Ovary (tissue), 9 donors: Measurements from ENCODE around the gene HYDIN. TPM values are rescaled to one million over a fixed set of nuclear protein-coding genes. Genes with fewer than 3 reads are reported as not detected.
"Not testable (repeated sequence)": the region's sequence is repeated elsewhere in the genome, so short reads cannot be mapped to it uniquely, and the experiment has no call there.

ENCODE experiments used
- DNase-seq, 5 donors: peaks; one replicate each; pipeline ENCODE4 v3.0.0-alpha.2; 2019 to 2020
- H3K27ac ChIP-seq, 2 donors: fragments of 200-600 bp; one replicate each; pipeline versions ENCODE4 v1.5.1 to v1.8.0; 2019 to 2022
- H3K27me3 ChIP-seq: fragments of 200-600 bp; one replicate; pipeline ENCODE4 v1.8.0; 2022
- H3K36me3 ChIP-seq: fragments of 200-600 bp; sonication (generic); one replicate; pipeline ENCODE4 v1.5.1; 2019
- H3K4me1 ChIP-seq: one replicate; pipeline ENCODE4 v1.8.1; 2013; ENCODE audit warnings: mild to moderate bottlenecking, moderate library complexity; ENCODE audit not compliant: insufficient read depth
- H3K4me3 ChIP-seq: fragments of 200-600 bp; sonication (generic); one replicate; pipeline ENCODE4 v1.5.1; 2017
- H3K9me3 ChIP-seq, 2 donors: fragments of 200-600 bp in 1 of 2; sonication (generic) in 1 of 2; one replicate each; pipeline versions ENCODE4 v1.5.1 to v1.8.1; 2013 to 2019; ENCODE audit warnings: mild to moderate bottlenecking in 1 of 2, moderate library complexity in 1 of 2
- WGBS, 3 donors: extraction: QIAGEN DNeasy Blood & Tissue Kit in 1 of 3; methylation state at CpG; one replicate each; pipeline versions ENCODE4 v1.1.5 to v1.1.7; 2013 to 2017; 5-methylcytosine and 5-hydroxymethylcytosine counted together
- intact Hi-C, 4 donors: fragments of 100-400 bp; cut with DNase I; formaldehyde crosslinking; loops; one replicate each; pipeline versions ENCODE4 v1.11.0 to v1.15.1; 2022 to 2023
- polyA plus RNA-seq, 2 donors: library from polyadenylated mRNA; stranded (reverse); fragments of 200-250 nt in 1 of 2; fragments of 350-450 nt in 1 of 2; fragmentation: Illumina TruSeq in 1 of 2; extraction: RNeasy Lipid Tissue Mini Kit (QIAGEN cat#74804) in 1 of 2; gene quantifications; one replicate each; pipeline ENCODE4 v1.2.3, GENCODE V29; 2013 to 2014
- total RNA-seq, 7 donors: library from RNA; depleted of rRNA in 2 of 7; stranded (reverse); fragments of >200 nt in 2 of 7; fragmentation: NEBNext Ultra II Directional in 3 of 7; extraction: Animal tissue kit (Norgen Biotek cat#: 25700) in 3 of 7; gene quantifications; one replicate each; pipeline versions ENCODE4 v1.1.0 to v1.2.4, GENCODE V29; 2016 to 2023
- donor health status: DM: no; HTN: no; CAD: no; lungs with moderate emphysema.
- donor health status: DM: no; HTN: no; CAD: no.
- donor health status: Bipolar disorder and iron deficiency.
- donor health status: DM: yes; HTN: yes; CAD: no.
- donor health status: DM: no; HTN: no; CAD: no.
- donor health status: DM: yes; HTN: yes; CAD: no.

HYDIN gene
- total and polyA plus RNA-seq, 9 donors: 0.39 to 59.4 (median 4.4) TPM

DNA sequence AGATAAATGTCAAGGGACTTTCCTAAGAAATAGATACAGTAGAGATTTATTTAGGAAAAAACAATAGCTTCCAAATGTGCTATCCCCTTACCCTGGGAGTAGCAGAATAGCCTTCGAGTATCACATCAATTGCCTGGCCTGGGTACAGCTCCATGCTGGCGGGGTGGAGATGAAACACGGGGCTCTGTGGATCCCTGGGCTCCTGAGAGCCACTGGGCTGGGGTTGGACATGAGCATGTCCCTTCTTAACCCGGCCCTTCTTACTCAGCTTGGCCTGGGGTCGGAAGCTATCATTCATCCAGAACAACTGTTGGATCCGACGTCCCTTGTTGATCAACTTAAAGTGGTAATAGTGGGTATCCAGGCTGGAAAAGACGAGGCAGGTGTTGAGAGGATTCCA is 203.0 kb downstream of the HYDIN start:
- H3K4me3 ChIP-seq, H3K36me3 ChIP-seq, H3K27ac ChIP-seq, intact Hi-C loops, H3K27me3 ChIP-seq, H3K4me1 ChIP-seq, DNase-seq, H3K9me3 ChIP-seq: not testable (repeated sequence)
- 72% methylated on average over 2 of the region's 8 CpGs; no CpG with 5 or more reads in 2 of the 3 donors for WGBS, 3 donors

DNA sequence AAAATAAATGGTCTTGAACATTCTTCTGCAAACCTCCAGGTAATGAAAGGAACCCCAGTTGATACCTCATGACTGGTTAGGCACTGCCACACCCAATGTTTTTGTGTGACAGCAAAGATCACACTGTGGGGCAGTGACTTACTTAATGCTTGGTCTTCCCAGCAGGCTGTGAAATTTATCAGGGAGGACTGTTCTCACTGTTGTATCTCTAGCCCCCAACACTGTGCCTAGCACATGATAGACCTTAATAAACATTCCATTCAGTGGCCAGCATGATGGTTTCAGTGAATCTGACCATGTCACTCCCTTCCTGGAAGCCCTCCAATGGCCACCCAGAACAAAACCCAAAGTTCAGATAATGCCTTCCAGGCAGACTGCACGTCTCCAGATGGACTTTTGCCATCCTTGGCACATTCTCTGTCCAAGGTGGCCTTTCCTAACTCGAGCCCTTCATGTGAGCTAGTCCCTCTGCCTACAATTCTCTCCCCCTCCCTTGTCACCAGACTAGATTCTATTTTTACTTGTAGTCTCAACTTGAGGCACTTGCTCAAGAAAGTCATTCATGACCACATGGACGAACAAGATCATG is 206.6 kb downstream of the HYDIN start:
- H3K27me3 ChIP-seq, DNase-seq, H3K36me3 ChIP-seq, H3K4me1 ChIP-seq, H3K9me3 ChIP-seq, H3K27ac ChIP-seq, intact Hi-C loops, H3K4me3 ChIP-seq: not testable (repeated sequence)
- WGBS, 3 donors: 40 to 57% (median 50%) methylated on average over 3 of the region's 3 CpGs

DNA sequence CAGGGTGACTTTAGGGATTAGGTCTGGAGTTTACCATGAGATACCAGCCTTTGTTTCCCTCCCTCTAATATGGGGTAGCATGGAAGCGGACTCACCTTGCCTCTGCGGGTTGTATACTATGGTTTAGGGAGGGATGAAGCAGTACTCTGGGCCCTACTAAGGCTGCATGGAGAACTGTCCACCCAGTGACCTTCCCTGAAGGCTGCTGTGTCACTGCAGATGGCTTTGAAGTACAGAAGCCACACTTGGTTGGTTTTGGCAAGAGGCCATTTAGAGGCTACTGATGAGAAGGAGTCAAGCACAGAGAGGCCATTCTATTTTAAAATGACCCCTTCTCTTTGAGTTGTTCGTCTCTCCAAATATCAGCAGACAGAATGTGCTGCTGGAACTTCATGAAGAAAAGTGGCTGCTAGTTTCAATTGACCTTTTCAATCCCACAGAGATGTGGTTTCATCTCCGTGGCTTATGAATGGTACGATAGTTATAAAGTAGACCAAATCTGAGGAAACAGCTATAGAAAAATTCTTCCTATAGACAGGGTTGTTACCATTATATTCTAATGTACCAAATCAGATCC is 208.5 kb downstream of the HYDIN start:
- DNase-seq, H3K36me3 ChIP-seq, H3K4me3 ChIP-seq, H3K4me1 ChIP-seq, intact Hi-C loops, H3K9me3 ChIP-seq, H3K27ac ChIP-seq, H3K27me3 ChIP-seq: not testable (repeated sequence)
- WGBS, 3 donors: 62 to 71% (median 68%) methylated on average over 3 of the region's 5 CpGs

DNA sequence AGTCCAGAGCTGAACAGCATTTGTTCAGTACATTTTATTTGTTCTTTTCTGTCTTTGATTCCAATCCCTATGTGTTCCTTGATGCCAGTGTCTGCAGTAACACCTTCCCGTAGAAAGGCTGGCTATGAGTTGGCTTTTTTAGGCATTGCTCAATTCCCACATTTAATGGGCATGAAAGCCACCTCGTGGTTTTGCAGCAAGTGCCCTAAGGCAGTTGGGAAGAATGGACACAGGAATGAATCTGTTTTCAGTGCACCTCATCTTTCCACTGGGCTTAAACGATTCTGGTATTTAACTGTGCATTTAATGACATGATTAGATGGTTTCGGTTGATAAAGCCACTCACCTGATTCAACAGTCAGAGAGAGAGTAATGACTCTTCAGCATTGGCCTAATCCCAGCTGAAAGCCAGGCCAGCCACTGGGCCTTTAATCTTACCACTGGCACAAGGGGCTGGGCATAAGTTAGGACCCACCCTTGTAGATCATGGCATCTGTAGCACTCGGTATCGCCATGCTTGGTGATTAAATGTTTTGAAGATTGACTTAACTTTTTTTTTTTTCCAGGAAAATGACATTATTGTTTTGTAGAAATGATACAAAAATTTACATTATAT is 211.3 kb downstream of the HYDIN start:
- DNase-seq, H3K27me3 ChIP-seq, H3K4me3 ChIP-seq, H3K27ac ChIP-seq, intact Hi-C loops, H3K36me3 ChIP-seq, H3K9me3 ChIP-seq, H3K4me1 ChIP-seq: not testable (repeated sequence)
- 71 to 90% (median 71%) methylated on average over 5 to 6 of the region's 6 CpGs for WGBS, 3 donors

DNA sequence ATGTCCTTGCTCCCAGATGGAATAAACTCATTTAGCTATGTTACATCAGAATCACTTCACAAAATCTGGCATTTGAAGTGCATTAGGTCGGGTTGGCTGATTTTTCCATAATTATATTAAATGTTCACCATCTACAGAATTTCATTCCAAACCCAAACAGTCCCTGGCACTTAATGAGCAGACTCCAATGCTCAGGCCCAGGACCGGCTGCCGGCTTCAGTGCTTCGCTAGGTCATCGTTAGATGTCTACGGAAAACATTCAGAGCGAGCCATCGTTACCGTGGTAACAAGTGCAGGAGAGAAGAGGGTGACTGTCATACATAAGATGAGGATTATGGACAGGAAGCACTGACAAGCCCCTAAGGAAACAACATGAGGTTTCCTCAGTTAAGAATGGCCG is 215.1 kb downstream of the HYDIN start:
- H3K4me1 ChIP-seq, DNase-seq, H3K9me3 ChIP-seq, intact Hi-C loops, H3K36me3 ChIP-seq, H3K4me3 ChIP-seq, H3K27me3 ChIP-seq, H3K27ac ChIP-seq: not testable (repeated sequence)
- WGBS, 3 donors: 85 to 89% (median 88%) methylated on average over 7 to 9 of the region's 10 CpGs

- H3K36me3 ChIP-seq, H3K27ac ChIP-seq, H3K4me3 ChIP-seq, H3K4me1 ChIP-seq, intact Hi-C loops, H3K27me3 ChIP-seq, DNase-seq, H3K9me3 ChIP-seq: not testable (repeated sequence)
- no CpG with 5 or more reads among the region's 3 CpGs for WGBS, 3 donors
Measured at GRCh38 chr16:71009440-71010223, 220.9 kb downstream of the HYDIN start.

DNA sequence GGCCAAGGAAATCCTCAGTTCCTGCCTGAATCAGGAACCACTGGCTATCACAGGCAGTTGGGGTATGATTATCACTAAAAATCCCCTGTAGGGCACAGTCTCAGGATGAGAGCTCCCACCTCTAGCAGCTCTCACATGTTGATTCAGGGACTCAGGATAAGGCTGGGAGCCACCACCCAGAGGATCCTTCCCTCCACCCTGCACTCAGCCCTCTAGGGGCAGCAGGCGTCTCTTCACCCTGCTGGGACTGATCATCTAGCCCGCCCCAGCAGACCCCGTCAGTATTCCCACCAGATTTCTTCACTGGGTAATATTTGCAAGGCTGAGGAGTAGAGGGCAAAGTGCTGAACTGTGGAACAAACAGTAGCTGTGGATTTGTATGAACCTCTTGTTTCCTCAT is 224.0 kb downstream of the HYDIN start:
- H3K4me1 ChIP-seq, intact Hi-C loops, H3K27me3 ChIP-seq, H3K36me3 ChIP-seq, DNase-seq, H3K4me3 ChIP-seq, H3K27ac ChIP-seq, H3K9me3 ChIP-seq: not testable (repeated sequence)
- 57 to 75% (median 68%) methylated on average over 3 of the region's 3 CpGs for WGBS, 3 donors

GRCh38 chr16:70999735-71000134 is 230.8 kb downstream of the HYDIN start:
- intact Hi-C loops, H3K9me3 ChIP-seq, DNase-seq, H3K4me1 ChIP-seq, H3K36me3 ChIP-seq, H3K27me3 ChIP-seq, H3K4me3 ChIP-seq, H3K27ac ChIP-seq: not testable (repeated sequence)
- 5 to 17% (median 6%) methylated on average over 2 of the region's 2 CpGs for WGBS, 3 donors

DNA sequence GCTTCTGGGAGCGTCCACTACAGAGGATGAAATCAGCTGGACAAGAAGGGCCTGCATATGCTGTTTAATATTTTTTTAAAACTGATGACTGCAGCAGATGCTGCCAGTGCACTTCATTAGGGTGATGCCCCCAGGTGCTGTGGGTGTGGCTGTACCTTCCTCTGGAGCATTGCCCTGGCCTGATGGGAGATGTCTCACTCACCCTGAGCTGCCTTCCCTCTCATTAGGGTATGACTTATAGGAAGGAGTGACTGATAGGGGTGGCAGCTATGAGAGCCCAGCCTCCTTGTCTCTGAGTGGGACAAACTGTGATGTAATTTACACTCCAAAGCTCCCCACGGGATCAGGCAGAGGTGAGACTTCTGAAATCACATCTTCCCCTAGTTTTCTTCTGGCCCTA is 234.7 kb downstream of the HYDIN start:
- H3K4me3 ChIP-seq, H3K36me3 ChIP-seq, H3K9me3 ChIP-seq, H3K27me3 ChIP-seq, intact Hi-C loops, DNase-seq, H3K4me1 ChIP-seq, H3K27ac ChIP-seq: not testable (repeated sequence)
- 67 to 78% (median 71%) methylated on average over 1 of the region's 2 CpGs for WGBS, 3 donors

GRCh38 chr16:70992511-70992910 is 238.0 kb downstream of the HYDIN start:
- intact Hi-C loops, H3K27me3 ChIP-seq, DNase-seq, H3K36me3 ChIP-seq, H3K4me3 ChIP-seq, H3K27ac ChIP-seq, H3K9me3 ChIP-seq, H3K4me1 ChIP-seq: not testable (repeated sequence)
- WGBS, 3 donors: 36 to 85% (median 72%) methylated on average over 1 to 4 of the region's 4 CpGs

GRCh38 chr16:70987019-70987715 is 243.4 kb downstream of the HYDIN start:
- H3K9me3 ChIP-seq, H3K36me3 ChIP-seq, H3K27me3 ChIP-seq, intact Hi-C loops, DNase-seq, H3K4me3 ChIP-seq, H3K27ac ChIP-seq, H3K4me1 ChIP-seq: not testable (repeated sequence)
- 56 to 62% (median 60%) methylated on average over 5 to 6 of the region's 9 CpGs for WGBS, 3 donors
